SH-SY5Y (cell line): ENCODE measurements around the gene BEGAIN.

Experiments
- GATA2 ChIP-seq: IDR thresholded peaks from 2 replicates; pipeline ENCODE4 v1.6.1; 2011; ENCODE audit warnings: mild to moderate bottlenecking, low read depth, low read length
- GATA3 ChIP-seq: IDR thresholded peaks from 2 replicates; pipeline ENCODE4 v1.6.1; 2011; ENCODE audit warnings: low read depth, mild to moderate bottlenecking, low read length, moderate library complexity

GRCh38 chr14:100629098-100629497, 41.9 kb upstream of the BEGAIN start:
- TF ChIP-seq GATA2 (no peak), GATA3 (no peak)
